C4-2B (cell line): Measurements from ENCODE around the gene XRCC5.

ENCODE experiments used
- CTCF ChIP-seq: fragments of 450-650 bp; conservative IDR thresholded peaks from 2 replicates; pipeline ENCODE4 v1.5.1; 2017; ENCODE audit warnings: mild to moderate bottlenecking
- ZFX ChIP-seq: fragments of 450-650 bp; IDR thresholded peaks from 2 replicates; pipeline ENCODE4 v1.6.1; 2017

- TF ChIP-seq CTCF, result no peak
- TF ChIP-seq ZFX, result no peak
Observed at GRCh38 chr2:216155954-216156353, 46.8 kb downstream of the XRCC5 start.
